A549 treated with CORT108297 at 1 μM for 4 hours (cell line): ENCODE results near the gene C1QTNF5. TPM values are rescaled to one million over a fixed set of nuclear protein-coding genes. Genes with fewer than 3 reads are reported as not detected.

Source experiments
- total RNA-seq: library from RNA; stranded (reverse); fragments of 200-300 nt; extraction: Qiagen RNA extraction; gene quantifications from 5 replicates; pipeline ENCODE4 v1.2.3, GENCODE V29; 2022

Gene C1QTNF5
- not detected in 5 replicates for total RNA-seq

DNA sequence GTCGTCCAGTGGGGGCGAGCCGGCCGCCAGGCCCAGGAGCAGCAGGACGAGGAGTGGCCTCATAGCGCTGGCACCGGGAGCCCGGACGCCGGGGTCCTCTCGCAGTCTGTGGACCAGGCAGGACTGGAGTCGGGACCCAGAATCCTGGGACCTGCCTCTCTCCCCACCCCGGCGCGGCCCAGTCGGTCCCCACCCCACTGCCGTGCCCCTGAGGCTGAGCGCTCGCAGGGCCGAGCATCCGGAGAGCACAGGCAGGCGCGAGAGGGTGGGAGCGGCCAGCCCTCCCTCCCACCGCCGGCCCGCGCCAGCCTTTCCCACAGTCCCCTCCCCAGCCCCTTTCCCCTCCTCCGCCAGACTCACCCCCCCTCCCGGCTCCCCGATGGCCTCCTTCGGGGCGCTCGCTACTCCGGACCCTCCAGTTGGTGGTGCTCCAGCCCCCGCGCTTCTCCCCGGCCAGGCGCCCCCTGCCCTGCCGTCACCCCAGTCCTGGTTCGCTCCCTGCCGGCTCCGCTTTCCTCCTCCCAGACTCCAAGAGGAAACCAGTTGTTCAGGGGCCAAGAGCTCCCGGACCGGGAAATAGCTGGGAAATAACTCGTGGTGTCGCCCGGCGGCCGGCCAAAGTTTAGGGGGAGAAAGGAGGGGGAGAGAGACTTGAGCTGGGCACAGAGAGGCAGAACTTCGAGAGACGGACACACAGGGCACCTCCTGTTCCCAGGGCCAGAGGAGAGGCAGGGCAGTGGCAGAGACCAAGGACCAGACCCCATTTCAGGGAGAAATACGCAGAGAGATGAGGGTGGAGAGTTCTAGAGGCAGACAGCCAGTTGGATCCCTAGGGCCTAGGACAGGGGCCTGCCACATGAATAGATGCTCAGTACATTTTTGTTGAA lies at the start of gene C1QTNF5:
Gene C1QTNF5 (minus strand): TSS at position 549 of the 887 bp plus-strand sequence. CDS start 486 bp downstream, at position 63.

DNA sequence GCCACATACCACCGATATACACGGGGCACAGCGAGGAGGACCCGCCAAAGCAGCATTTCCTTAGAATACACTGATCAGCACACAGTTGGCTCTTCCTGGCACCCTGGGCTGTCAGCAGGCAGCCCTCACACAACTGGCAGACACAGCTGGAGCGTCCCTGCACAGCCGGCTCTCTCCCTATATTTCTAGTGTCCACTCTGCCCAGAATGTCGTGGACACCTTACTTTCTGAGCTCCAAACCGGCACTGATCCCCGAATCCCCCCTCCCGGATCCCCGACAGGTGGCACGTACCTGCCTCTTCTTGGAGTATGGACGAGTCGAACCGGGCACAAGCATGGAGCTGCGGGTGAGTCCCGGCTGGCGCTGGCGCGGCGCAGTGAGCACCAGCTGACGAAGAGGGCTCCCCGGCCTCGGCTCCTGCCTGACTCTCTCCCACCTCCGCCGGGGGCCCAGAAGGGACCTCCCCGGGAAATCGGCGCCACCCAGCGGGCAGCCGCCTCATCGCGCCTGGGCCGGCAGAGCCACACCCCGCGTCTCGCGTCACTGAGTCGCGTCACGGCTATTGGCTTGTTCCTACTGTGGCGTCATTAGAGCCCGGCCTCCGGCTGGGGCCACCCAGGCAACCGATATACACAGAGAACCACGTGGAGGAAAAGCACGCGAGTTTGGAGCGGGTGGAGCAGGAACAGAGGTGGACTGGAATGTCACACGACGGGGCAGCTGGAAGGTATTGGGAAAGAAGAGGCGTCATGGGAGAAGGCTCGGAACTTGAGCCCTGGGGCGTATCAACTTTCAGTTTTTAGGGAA lies 40.7 kb upstream of the C1QTNF5 start, which contains the start of gene USP2:
Gene USP2 (minus strand): TSS at position 510 of the 808 bp plus-strand sequence. CDS start 8,210 bp downstream, outside the sequence.

DNA sequence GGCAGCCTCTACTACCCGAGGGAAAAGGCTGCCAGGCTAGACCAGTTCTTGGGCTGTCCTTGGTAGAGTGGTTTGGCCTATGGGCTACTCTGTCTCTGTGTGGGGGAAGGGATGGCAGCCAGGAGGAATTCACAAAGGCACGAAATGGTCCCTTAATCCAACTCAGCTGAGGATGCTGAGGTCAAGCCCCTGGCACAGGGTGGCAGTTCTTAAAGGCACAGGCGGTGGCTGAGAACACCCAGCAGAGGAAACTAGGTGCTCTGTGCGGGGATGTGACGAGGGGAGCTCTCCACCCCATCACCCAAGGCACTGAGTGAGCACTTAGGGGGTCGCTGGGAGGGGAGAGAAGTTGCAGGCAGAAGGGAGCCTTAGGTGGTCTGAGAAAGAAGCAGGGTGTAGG lies 5.9 kb upstream of the C1QTNF5 start, which contains the start of gene MFRP:
Gene MFRP (minus strand): TSS at position 101 of the 400 bp plus-strand sequence. CDS start 192 bp downstream, outside the sequence.

GRCh38 chr11:119334174-119334930 lies 6.3 kb downstream of the C1QTNF5 start, which contains the start of gene RNF26:
Gene RNF26 (plus strand): TSS chr11:119334527. CDS start chr11:119335123, 596 bp downstream.

GRCh38 chr11:119316729-119317591 lies 23.7 kb downstream of the C1QTNF5 start, which contains the start of gene MCAM:
Gene MCAM (minus strand): TSS chr11:119317130. CDS start chr11:119317101, 29 bp downstream.

Other genes starting within 250 kb of the C1QTNF5 start
- gene DPAGT1, start 239.0 kb downstream of the C1QTNF5 start, total RNA-seq, result 34.2 to 44.0 TPM (median 39.7 TPM) in 5 replicates
- 5.4 to 7.9 TPM (median 5.9 TPM) in 5 replicates for gene C2CD2L, start 233.5 kb downstream of the C1QTNF5 start, total RNA-seq
- gene HINFP, start 219.3 kb downstream of the C1QTNF5 start, total RNA-seq, result 10.7 to 12.8 TPM (median 12.0 TPM) in 5 replicates
- gene ABCG4, start 191.8 kb downstream of the C1QTNF5 start, total RNA-seq, result 0.21 to 0.42 TPM (median 0.32 TPM) in 5 replicates
- 8.8 to 13.9 TPM (median 11.5 TPM) in 5 replicates for gene NLRX1, start 172.2 kb downstream of the C1QTNF5 start, total RNA-seq
- 0.13 to 0.44 TPM (median 0.23 TPM) in 5 replicates for gene NHERF4, start 155.4 kb downstream of the C1QTNF5 start, total RNA-seq
- gene CBL, start 134.5 kb downstream of the C1QTNF5 start, total RNA-seq, result 6.0 to 9.8 TPM (median 8.4 TPM) in 5 replicates
- gene MCAM, start 23.8 kb downstream of the C1QTNF5 start, total RNA-seq, result 9.8 to 13.2 TPM (median 11.5 TPM) in 5 replicates
- gene RNF26, start 6.4 kb downstream of the C1QTNF5 start, total RNA-seq, result 29.4 to 41.1 TPM (median 37.7 TPM) in 5 replicates
- not detected in 5 replicates for gene MFRP, start 5.8 kb upstream of the C1QTNF5 start, total RNA-seq
- gene USP2, start 40.8 kb upstream of the C1QTNF5 start, total RNA-seq, result 0.33 to 0.53 TPM (median 0.42 TPM) in 5 replicates
- 11.6 to 15.3 TPM (median 13.7 TPM) in 5 replicates for gene THY1, start 82.3 kb upstream of the C1QTNF5 start, total RNA-seq